Calu3 (cell line): ENCODE data around the gene SLC38A11. TPM values are rescaled to one million over a fixed set of nuclear protein-coding genes. Genes with fewer than 3 reads are reported as not detected.

Experiments used
- BruUV-seq: library from RNA; stranded (reverse); fragments of 400-500 nt; replicated peaks from 2 replicates; lab custom pipeline; 2021; lab: Mats Ljungman, UMichigan
- CTCF ChIA-PET: fragments of 300-600 bp; sonication (Branson Sonifier 250); formaldehyde crosslinking; loops from one replicate; lab custom pipeline; 2022; ENCODE audit warnings: antibody characterized with exemption; lab: Charles Lee
- DNase-seq: peaks from one replicate; pipeline ENCODE4 v3.0.0; 2022
- H3K27ac Mint-ChIP-seq: one replicate; pipeline ENCODE4 v1.8.0; 2022; ENCODE audit warnings: mixed read lengths; ENCODE audit not compliant: unreplicated experiment
- H3K27me3 Mint-ChIP-seq: one replicate; pipeline ENCODE4 v1.8.0; 2022; ENCODE audit warnings: mixed read lengths; ENCODE audit not compliant: unreplicated experiment
- H3K36me3 Mint-ChIP-seq: one replicate; pipeline ENCODE4 v1.8.0; 2022; ENCODE audit warnings: mild to moderate bottlenecking, moderate library complexity, mixed read lengths; ENCODE audit not compliant: insufficient read depth, unreplicated experiment
- H3K4me1 Mint-ChIP-seq: one replicate; pipeline ENCODE4 v1.8.0; 2022; ENCODE audit warnings: mild to moderate bottlenecking, low read depth, mixed read lengths; ENCODE audit not compliant: unreplicated experiment
- H3K4me3 Mint-ChIP-seq: one replicate; pipeline ENCODE4 v1.8.0; 2022; ENCODE audit warnings: mild to moderate bottlenecking, low read depth, moderate library complexity, mixed read lengths; ENCODE audit not compliant: unreplicated experiment
- H3K9me3 Mint-ChIP-seq: one replicate; pipeline ENCODE4 v1.8.0; 2022; ENCODE audit warnings: low read depth, mixed read lengths; ENCODE audit not compliant: unreplicated experiment
- CTCF ChIP-seq: fragments of 200-600 bp; IDR thresholded peaks from one replicate; pipeline ENCODE4 v1.8.0; 2022; ENCODE audit warnings: antibody characterized with exemption; ENCODE audit not compliant: unreplicated experiment
- intact Hi-C: fragments of 100-400 bp; cut with micrococcal nuclease; formaldehyde crosslinking; loops from one replicate; pipeline ENCODE4 v1.10.0; 2022; ENCODE audit not compliant: unreplicated experiment
- total RNA-seq: library from RNA; stranded (reverse); gene quantifications from 2 replicates; pipeline ENCODE4 v1.2.3, GENCODE V29; 2022

The SLC38A11 gene
- total RNA-seq, 1 experiment from 2014 or later = 0.57 TPM

DNA sequence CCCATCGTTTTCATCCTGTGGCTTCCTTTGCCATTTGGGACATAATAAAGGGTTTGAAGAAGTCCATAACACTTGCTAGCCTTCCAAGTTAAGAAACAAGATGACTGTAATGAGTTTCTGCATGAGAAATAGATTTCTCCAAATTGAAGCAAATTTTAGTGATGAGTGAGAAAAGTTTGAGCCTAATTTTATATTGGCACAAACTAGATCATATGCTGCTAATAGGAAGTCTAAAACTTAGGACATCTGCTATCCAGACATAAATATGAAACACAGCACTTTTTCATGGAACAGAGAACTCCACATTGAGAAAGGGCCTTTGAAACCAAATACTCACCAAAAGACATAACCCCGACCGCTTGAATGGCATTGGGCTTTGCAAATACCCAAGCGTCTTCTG, 39.8 kb downstream of the SLC38A11 start:
- CTCF ChIA-PET = interaction anchor here (2.7 kb wide), 1 partner anchor 74 kb away, joined by 27 read pairs; the partner anchor contains the start of gene COBLL1
- no peak overlapping the region for H3K27ac Mint-ChIP-seq
- BruUV-seq = no TSS peak

GRCh38 chr2:164913640-164914350, 41.5 kb downstream of the SLC38A11 start:
- TF ChIP-seq CTCF = peak; percentile 56
- CTCF ChIA-PET = interaction anchor here (0.7 to 2.7 kb wide), 9 partner anchors 10 to 179 kb away, joined by 4 to 27 read pairs (median 5); partner anchors contain the start of gene COBLL1
- peak overlapping the region; percentile 63 for H3K4me3 Mint-ChIP-seq
- no peaks in the 10 kb centered on the region for H3K27me3 Mint-ChIP-seq
- TSS peak; percentile 22 for BruUV-seq
- H3K27ac Mint-ChIP-seq = peak overlapping the region; percentile 97
- peaks cover 42% of the 10 kb centered on the region for H3K4me1 Mint-ChIP-seq
- H3K9me3 Mint-ChIP-seq = no peaks in the 10 kb centered on the region
- peak; percentile 38 for DNase-seq
- H3K36me3 Mint-ChIP-seq = peaks cover 5% of the 10 kb centered on the region
- intact Hi-C loops = loop anchor here (1.0 kb wide), 3 partner anchors 70 to 178 kb away; no protein-coding TSS in a partner anchor

More for the DNA sequence above, 39.8 kb downstream of the SLC38A11 start:
- intact Hi-C loops = no loop called here
- no peak for DNase-seq
- peaks cover 31% of the 10 kb centered on the region for H3K4me1 Mint-ChIP-seq
- H3K9me3 Mint-ChIP-seq = no peaks in the 10 kb centered on the region
- no peak overlapping the region for H3K4me3 Mint-ChIP-seq
- H3K36me3 Mint-ChIP-seq = peaks cover 5% of the 10 kb centered on the region
- no peak for TF ChIP-seq CTCF
- H3K27me3 Mint-ChIP-seq = no peaks in the 10 kb centered on the region

- intact Hi-C loops = loop anchor here (1.0 kb wide), 1 partner anchor 70 kb away; no protein-coding TSS in a partner anchor
- Mint-ChIP-seq H3K4me1 (peaks cover 42% of the 10 kb centered on the region), H3K27me3 (no peaks in the 10 kb centered on the region), H3K36me3 (peaks cover 5% of the 10 kb centered on the region), H3K27ac (peak overlapping the region; percentile 97), H3K4me3 (peak overlapping the region; percentile 63), H3K9me3 (no peaks in the 10 kb centered on the region)
- DNase-seq = no peak
- no peak for TF ChIP-seq CTCF
- no TSS peak for BruUV-seq
- CTCF ChIA-PET = interaction anchor here (0.7 to 2.7 kb wide), 6 partner anchors 9 to 177 kb away, joined by 4 to 27 read pairs (median 7); partner anchors contain the start of gene COBLL1
These were observed 42.3 kb downstream of the SLC38A11 start for GRCh38 chr2:164913011-164913410.

DNA sequence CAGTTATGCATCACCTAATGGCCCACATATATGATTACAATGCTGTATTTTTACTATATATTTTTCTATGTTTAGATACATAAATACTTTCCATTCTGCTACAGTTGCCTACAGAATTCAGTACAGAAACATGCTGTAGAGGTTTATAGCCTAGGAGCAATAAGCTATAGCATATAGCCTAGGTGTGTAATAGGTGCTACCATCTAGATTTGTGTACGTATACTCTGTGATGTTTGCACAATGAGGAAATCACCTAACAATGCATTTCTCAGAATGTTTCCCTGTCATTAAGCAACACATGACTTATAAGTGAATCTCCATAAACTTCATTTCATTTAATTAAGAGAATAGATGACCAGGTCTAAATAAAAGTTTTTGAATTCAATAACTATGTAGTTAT, 43.5 kb downstream of the SLC38A11 start:
- BruUV-seq = no TSS peak
- no peak overlapping the region for H3K4me3 Mint-ChIP-seq
- H3K36me3 Mint-ChIP-seq = peaks cover 5% of the 10 kb centered on the region
- intact Hi-C loops = no loop called here
- no peaks in the 10 kb centered on the region for H3K27me3 Mint-ChIP-seq
- TF ChIP-seq CTCF = no peak
- H3K9me3 Mint-ChIP-seq = no peaks in the 10 kb centered on the region
- CTCF ChIA-PET = no interaction called here
- H3K27ac Mint-ChIP-seq = peak overlapping the region; percentile 97
- H3K4me1 Mint-ChIP-seq = peaks cover 54% of the 10 kb centered on the region
- DNase-seq = no peak
